ENCODE measurements around the gene CELF1. TPM values are rescaled to one million over a fixed set of nuclear protein-coding genes. Genes with fewer than 3 reads are reported as not detected.

The CELF1 gene
- 41.4 to 50.5 TPM (median 49.2 TPM) in 5 replicates for total RNA-seq (2022; extraction: Qiagen RNA extraction; ENCODE audit: low read depth)

DNA sequence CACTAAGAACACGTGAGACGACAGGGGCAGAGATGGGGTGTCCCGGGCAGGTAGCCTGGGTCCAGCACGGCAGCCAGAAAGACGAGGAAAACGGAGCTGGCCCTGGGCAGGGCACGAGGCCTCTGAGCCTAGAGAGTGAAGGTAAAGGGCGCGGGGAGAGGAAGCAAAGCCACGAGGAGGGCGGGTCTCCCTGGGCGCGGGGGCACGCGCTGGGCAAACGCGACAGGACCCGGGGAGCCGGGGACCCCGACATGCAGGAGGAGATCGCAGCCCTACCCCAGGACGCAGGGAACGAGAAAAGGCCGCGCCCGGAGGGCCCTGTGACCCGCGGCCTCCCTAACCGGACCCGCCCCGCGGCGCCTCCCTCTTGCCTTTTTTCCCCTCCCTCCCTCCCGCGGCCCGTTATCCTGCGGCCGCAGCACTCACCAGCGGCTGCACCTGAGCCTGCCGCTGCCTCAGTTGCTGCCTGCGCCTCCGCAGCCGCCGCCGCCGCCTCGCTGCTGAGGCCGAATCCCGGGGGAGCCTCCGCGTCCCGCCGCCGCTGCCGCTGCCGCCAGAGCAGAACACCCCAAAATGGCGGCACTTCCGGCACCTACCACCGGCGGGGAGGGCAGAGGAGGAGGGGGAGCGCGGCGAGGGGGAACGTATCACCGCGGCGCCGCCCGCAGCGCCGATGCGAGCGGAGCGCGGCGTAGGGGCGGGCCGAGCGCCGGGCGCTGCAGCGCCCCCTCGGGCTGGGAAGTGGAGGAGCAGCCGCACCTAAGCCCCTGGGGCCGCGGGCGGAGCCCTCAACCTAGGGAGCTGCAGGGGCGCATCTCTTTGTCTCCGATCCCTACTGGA, at the start of gene CELF1:
Gene CELF1, minus strand, starts transcription at position 567 of the 840 bp plus-strand sequence. CDS start 53,609 bp downstream, outside the sequence.

GRCh38 chr11:47593934-47594855, 41.3 kb upstream of the CELF1 start, which contains the start of gene C1QTNF4:
Gene C1QTNF4 (minus strand): TSS chr11:47594411. CDS start chr11:47590810, 3,601 bp downstream.

DNA sequence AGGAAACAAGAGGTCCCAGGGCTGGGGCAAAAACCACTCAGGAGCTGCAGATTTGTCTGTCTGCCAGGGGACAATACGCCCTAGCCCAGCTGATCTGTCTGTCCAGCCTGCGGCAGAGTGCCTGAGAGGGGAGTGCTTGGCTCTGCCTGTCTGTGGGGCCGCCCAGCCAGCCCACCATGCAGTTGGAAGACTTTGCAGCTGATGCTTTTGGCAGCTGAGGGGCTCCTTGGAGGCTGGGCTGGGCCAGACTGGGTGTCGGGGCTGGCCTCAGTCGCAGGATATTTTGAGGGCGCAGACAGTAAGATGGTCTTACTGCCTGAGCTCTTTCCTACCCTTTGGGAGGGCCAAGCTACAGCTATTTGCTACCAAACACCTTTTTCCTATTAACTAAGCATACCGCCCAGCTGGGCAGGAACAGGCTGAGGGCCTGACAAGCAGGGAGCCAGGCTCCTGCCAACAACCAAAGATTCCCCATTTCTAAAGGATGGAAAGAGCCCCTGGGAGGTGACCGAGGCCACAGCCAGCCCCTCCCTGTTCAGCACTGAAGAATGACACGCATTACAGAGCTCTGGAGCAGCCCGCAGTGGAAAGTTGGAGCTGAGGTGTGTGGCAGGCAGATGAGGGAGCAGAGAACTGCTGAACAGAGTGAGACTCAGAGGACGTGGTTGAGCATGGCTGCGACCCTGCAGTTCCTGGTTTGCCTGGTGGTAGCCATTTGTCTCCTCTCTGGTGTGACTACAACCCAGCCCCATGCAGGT, 33.3 kb upstream of the CELF1 start, which contains the start of gene FAM180B:
Gene FAM180B, plus strand, starts transcription at position 581 of the 758 bp plus-strand sequence. Its CDS starts 91 bp downstream, at position 672.

DNA sequence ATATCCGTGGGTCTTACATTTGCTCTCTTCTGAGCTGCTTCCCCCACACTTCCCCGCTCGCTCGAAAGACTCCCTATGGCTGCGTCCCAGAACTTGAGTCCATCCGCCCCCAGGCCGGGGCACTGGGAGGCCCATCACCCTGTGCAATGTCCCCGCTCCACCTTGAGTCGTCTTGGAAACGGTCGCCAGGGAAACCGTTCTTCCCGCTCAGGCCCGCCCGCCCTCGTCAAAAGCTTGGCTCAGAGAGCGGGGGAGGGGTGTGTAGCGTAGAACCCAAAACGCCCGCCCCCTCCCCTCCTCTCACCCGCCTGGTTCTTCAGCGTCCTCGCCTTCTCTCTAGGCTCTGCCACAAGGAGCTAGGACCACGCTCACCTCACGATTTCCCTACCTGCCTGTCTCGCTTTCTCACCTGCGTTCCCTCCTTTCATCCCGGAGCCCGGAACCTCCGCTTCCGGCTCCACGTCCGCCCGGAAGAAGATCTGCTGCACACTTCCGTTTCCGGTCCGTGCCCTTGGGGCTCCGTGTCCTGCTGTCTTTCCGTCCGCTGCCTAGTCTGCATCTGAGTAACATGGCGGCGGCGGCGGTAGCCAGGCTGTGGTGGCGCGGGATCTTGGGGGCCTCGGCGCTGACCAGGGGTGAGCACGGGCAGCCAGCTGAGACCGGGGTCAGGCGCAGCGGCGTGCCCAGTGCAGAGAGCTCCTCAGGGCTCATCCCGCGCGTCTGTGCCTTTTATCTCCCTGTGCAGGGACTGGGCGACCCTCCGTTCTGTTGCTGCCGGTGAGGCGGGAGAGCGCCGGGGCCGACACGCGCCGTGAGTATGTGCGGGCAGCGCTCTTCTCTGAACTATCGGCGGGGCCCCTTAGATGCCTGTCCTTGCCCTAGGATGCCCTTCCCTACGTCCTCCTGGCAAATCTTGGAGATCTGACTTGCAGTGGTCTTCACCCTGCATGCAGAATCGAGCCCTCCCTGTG, 25.9 kb upstream of the CELF1 start, which contains the start of the genes KBTBD4 and NDUFS3:
Gene KBTBD4, minus strand, starts transcription at position 447 of the 971 bp plus-strand sequence. Its CDS starts 19 bp downstream, at position 428.
Gene NDUFS3, plus strand, starts transcription at position 551 of the 971 bp plus-strand sequence. Its CDS starts 18 bp downstream, at position 569.

GRCh38 chr11:47565340-47566148, 12.6 kb upstream of the CELF1 start, which contains the start of gene PTPMT1:
Gene PTPMT1 (plus strand): TSS chr11:47565599. CDS start chr11:47565623, 24 bp downstream.

GRCh38 chr11:47448566-47449427, 104.1 kb downstream of the CELF1 start, which contains the start of gene RAPSN:
Gene RAPSN (minus strand): TSS chr11:47449136. CDS start chr11:47448964, 172 bp downstream.

DNA sequence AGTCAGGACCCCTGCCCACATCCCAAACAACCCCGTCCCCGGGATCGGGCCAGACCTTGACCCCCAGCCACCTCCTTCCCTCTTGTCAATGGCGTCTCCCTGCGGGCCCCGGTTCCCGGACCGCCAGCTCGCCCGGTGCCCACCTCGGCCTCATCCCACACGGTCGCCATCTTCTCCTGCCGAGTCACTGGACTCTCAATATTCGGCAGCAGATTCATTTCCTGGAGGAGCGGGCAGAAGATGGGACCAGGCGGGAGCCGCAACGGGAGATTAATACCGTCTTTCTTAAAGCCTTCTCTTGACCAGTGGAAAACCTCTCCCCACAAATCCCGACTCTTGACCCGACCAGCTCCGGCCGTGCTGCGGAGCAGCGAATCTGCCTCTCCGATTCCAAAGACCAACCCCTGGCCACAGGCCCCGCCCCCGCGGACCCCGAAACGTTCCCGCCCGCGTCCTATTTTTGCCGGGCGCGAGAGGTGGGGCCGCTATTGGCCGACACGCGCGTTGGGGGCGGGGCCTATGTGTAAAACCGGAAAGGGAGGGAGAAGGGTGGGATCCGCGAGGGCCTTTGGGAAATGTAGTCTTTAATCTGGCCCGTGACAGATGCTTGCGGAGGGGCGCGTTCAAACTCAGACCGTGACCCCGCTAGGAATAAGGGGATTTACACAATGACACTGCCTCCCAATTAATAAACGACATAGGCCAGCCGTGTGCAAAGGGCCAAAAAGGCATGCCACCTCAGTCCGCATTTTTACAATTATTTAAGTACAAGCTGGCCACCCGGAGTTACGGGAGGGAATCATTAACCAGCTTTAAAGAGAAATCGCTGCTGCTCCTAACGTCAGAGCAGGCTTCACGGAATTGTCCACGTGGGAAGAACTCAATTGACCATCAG, 126.6 kb downstream of the CELF1 start, which contains the start of gene PSMC3:
Gene PSMC3, minus strand, starts transcription at position 378 of the 895 bp plus-strand sequence. Its CDS starts 160 bp downstream, at position 218.

Other genes starting within 250 kb of the CELF1 start
- 0.02 to 0.10 TPM (median 0.06 TPM) in 5 replicates for gene MYBPC3, start 200.4 kb downstream of the CELF1 start, total RNA-seq (2022; extraction: Qiagen RNA extraction; ENCODE audit: low read depth)
- 0.15 TPM in 1 of 5 replicates, not detected in the others for gene SPI1, start 174.6 kb downstream of the CELF1 start, total RNA-seq (2022; extraction: Qiagen RNA extraction; ENCODE audit: low read depth)
- 49.5 to 58.9 TPM (median 53.1 TPM) in 5 replicates for gene SLC39A13, start 144.5 kb downstream of the CELF1 start, total RNA-seq (2022; extraction: Qiagen RNA extraction; ENCODE audit: low read depth)
- gene PSMC3, start 126.7 kb downstream of the CELF1 start, total RNA-seq (2022; extraction: Qiagen RNA extraction; ENCODE audit: low read depth): 180 to 224 TPM (median 193 TPM) in 5 replicates
- gene RAPSN, start 104.0 kb downstream of the CELF1 start, total RNA-seq (2022; extraction: Qiagen RNA extraction; ENCODE audit: low read depth): 0.07 to 0.10 TPM in 2 of 5 replicates, not detected in the others
- gene PTPMT1, start 12.5 kb upstream of the CELF1 start, total RNA-seq (2022; extraction: Qiagen RNA extraction; ENCODE audit: low read depth): 63.3 to 79.2 TPM (median 76.2 TPM) in 5 replicates
- gene KBTBD4, start 25.8 kb upstream of the CELF1 start, total RNA-seq (2022; extraction: Qiagen RNA extraction; ENCODE audit: low read depth): 17.4 to 19.9 TPM (median 18.5 TPM) in 5 replicates
- gene NDUFS3, start 25.9 kb upstream of the CELF1 start, total RNA-seq (2022; extraction: Qiagen RNA extraction; ENCODE audit: low read depth): 111 to 148 TPM (median 135 TPM) in 5 replicates
- gene FAM180B, start 33.5 kb upstream of the CELF1 start, total RNA-seq (2022; extraction: Qiagen RNA extraction; ENCODE audit: low read depth): not detected in 5 replicates
- gene C1QTNF4, start 41.3 kb upstream of the CELF1 start, total RNA-seq (2022; extraction: Qiagen RNA extraction; ENCODE audit: low read depth): 0.07 to 0.09 TPM in 2 of 5 replicates, not detected in the others
- 114 to 158 TPM (median 142 TPM) in 5 replicates for gene MTCH2, start 89.4 kb upstream of the CELF1 start, total RNA-seq (2022; extraction: Qiagen RNA extraction; ENCODE audit: low read depth)
- gene AGBL2, start 162.2 kb upstream of the CELF1 start, total RNA-seq (2022; extraction: Qiagen RNA extraction; ENCODE audit: low read depth): 0.86 to 2.0 TPM (median 1.00 TPM) in 5 replicates
- 45.4 to 59.0 TPM (median 52.3 TPM) in 5 replicates for gene FNBP4, start 214.2 kb upstream of the CELF1 start, total RNA-seq (2022; extraction: Qiagen RNA extraction; ENCODE audit: low read depth)